Tibial nerve (tissue), 3 donors: ENCODE data around the gene PCDHGA10.

Experiments
- CTCF ChIP-seq, 5 experiments: fragments of 200-600 bp in 3 of 5; fragments of 450-650 bp in 2 of 5; sonication (generic) in 3 of 5; IDR thresholded peaks; one replicate each; pipeline ENCODE4 v1.5.1; 2016 to 2019; ENCODE audit warnings: antibody characterized with exemption in 5 of 5, mild to moderate bottlenecking in 3 of 5, moderate library complexity in 2 of 5
- POLR2A ChIP-seq, 2 donors: fragments of 450-650 bp; IDR thresholded peaks; one replicate each; pipeline ENCODE4 v1.6.1; 2017; ENCODE audit warnings: antibody characterized with exemption in 2 of 2, mild to moderate bottlenecking in 2 of 2, moderate library complexity in 2 of 2

- no peak for TF ChIP-seq CTCF (IDR thresholded peaks at IDR 0.05)
- no peak for TF ChIP-seq POLR2A (IDR thresholded peaks at IDR 0.05)
Measured at GRCh38 chr5:141389153-141390042, 23.4 kb upstream of the PCDHGA10 start.
